ENCODE data around the gene RNPC3.
"Not testable (repeated sequence)": the region's sequence is repeated elsewhere in the genome, so short reads cannot be mapped to it uniquely, and the experiment has no call there.

RNPC3 gene

DNA sequence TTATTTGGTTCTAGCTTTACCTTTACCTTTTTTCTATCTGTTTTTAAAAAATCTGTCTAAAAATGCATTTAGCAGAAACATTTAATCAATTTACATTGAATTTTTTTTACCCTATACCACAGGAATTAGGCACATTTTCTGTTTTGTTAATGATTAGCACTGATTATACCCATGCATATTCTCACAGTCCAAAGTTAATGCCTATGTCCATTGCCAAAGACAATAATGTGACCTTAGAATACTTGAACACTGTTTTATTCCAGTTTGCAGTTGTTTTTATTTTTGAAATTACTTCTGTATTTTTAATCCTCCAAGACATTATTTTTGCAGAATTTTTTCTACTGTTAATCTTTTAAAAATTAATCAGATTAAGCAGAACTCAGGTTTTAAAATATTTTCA is 34.9 kb downstream of the RNPC3 start:
- no peak for DNase-seq (ENCODE audit: low spot score)

DNA sequence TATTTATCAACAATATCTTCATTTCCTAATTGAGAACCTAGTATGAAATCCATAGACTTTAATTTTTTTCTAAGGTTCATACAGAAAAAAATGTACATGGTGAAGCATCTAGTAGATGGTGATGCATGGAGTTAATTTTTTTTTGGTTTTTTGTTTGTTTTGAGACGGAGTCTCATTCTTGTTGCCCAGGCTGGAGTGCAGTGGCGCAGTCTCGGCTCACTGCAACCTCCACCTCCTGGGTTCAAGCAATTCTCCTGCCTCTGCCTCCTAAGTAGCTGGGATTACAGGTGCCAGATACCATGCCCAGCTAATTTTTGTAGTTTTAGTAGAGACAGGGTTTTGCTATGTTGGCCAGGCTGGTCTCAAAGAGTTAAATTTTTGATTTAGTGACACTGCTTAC is 35.6 kb downstream of the RNPC3 start:
- DNase-seq (ENCODE audit: low spot score) = not testable (repeated sequence)

DNA sequence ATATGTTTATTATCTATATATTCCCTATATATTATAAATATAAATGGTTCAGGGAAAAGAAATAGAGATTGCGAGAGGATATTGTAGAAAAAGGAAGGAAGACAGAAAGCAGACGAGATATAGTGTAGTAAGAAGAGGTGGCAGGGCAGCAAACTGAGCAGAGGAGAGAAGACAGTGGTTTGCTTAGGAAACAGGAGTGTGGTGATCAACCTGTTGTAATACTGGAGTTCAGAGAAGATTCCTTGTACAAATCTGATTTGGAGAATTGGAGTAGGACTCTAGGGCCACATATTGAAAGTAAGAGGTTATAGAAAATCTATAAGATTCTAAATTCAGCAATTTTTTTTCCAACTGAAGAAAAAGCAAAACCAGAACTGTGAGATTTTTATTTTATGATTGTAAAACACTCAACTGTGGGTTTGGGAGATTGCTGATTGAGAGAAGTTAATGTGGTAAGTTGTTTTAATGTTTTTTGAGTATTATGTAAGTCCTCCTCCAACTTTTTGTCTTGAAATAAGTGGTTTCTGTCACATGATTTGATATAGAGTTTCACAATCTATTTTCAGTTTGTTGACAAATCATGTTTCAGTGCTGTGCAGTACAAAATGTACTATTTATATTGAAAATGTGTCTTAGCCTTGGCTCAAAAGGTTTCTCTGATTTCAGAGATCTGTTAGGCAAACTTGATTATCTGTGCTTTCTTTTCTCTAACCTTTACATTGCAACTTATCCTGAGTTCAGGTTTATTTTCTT is 36.3 kb downstream of the RNPC3 start:
- no peak for DNase-seq (ENCODE audit: low spot score)

DNA sequence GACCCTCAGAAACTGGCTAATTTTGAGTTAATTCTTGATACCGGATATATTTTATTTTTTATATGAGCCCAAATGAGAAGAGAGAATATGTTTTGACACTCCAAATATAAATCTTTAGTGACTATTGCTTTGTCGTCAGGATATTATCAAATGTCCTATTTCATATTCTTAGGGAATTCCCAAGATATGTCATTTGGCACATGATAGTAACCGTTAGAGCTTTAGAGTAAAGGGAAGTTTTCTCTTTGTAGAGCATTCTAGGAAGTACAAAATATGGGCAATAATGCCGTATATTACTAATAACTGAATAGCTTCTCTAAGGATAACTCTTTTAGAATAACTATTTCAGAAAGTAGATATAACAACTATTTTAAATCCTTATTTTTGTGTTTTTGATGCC is 37.6 kb downstream of the RNPC3 start:
- no peak for DNase-seq (ENCODE audit: low spot score)

DNA sequence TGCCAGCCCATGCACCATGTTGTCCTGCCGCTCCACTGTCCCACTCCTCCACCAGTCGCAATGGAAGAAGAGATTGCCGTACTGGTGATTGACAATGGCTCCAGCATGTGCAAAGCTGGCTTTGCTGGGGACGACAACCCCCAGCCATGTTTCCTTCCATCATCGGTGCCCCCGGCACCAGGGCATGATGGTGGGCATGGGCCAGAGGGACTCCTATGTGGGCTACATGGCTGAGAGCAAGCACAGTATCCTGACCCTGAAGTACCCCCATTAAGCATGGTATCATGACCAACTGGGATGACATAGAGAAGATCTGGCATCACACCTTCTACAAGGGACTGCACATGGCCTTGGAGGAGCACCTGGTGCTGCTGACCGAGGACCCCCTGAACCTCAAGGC is 44.0 kb downstream of the RNPC3 start:
- DNase-seq (ENCODE audit: low spot score) = no peak

DNA sequence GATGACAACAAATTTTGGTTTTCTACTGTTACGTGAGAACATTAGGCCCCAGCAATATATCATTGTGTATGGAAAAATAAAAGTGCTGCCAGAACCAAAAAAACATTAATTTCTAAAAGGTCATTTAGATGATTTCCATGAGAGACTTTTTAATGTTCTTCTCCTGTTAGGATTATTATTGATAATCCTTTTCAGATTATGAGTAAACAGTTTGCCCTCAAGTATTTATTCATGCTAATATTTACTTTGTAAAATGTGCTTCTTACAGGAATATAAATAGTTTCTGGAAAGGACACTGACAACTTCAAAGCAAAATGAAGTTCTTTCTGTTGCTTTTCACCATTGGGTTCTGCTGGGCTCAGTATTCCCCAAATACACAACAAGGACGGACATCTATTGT is 45.8 kb downstream of the RNPC3 start, which contains the start of gene AMY2B:
Gene AMY2B (plus strand): TSS at position 301 of the 400 bp plus-strand sequence. CDS start 14 bp downstream, at position 315.
- DNase-seq (ENCODE audit: low spot score) = not testable (repeated sequence)

DNA sequence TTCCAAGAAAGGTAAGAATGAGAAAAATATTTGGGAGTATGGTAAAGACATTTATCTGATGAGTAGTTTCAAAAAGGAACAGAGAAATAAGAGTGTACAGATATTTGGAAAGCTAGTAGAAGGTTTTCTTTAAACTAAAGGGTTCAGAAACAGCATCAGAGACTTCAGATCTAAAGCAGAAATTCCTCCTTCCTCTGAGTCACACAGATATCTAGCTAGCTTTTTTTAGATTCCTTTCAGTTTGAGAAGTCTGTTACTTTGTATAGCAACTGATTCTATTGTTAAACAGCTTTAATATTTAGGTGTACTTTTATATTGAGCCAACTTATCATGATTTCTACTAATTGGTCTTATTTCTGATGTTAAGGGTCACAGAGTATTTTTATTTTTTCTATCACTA is 50.6 kb downstream of the RNPC3 start:
- no peak for DNase-seq (ENCODE audit: low spot score)

DNA sequence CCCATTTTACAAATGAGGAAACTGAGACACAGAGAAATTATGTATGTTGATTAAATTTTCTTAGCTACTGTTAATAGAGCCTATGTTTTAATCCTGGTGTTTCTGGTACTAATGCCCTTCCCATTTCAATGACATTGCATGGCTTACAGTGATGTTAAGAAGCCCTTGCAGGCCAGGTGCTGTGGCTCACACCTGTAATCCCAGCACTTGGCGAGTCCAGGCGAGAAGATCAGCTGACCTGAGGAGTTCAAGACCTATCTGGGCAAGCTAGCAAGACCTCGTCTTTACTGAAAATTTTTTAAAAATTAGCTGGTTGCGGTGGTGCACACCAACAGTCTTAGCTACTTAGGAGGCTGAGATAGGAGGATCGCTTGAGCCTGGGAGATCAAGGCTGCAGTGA is 51.3 kb downstream of the RNPC3 start:
- DNase-seq (ENCODE audit: low spot score) = not testable (repeated sequence)

DNA sequence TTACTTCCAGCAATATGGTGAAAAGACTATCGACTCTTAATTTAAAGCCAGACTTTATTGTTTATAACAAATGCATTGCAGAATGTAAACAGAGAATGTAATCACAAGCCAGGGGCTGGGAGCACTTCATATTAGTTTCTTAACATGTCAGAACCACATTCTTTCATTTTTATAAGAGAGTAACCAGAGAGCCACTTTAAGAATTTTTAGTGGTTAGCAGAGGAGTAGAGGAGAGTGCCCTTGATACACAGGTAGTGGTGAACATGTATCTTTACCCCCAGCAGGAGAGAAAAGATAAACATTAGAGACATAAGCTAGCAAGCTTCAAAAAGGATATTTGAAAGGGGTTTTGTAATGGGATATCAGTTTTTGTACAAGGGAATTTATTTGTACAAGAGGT is 57.0 kb downstream of the RNPC3 start:
- DNase-seq (ENCODE audit: low spot score) = no peak

DNA sequence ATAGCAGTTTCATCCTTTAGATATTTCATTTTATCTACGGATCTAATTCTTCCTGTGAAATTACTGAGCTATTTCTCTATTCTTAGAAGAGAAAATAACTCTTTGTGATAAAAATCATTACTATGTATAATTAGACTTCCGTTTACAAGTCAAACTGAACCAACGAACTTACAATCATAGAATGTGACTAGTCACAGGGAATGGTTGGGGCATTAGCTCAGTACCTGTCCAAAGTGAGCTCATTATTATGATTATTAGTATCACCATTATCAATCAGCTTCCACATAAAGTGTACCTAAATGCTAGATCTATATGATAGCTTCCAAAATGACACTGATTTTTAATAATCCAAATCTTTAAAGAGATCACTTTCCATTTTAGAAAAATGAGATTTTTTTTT is 58.4 kb downstream of the RNPC3 start:
- DNase-seq (ENCODE audit: low spot score) = no peak

DNA sequence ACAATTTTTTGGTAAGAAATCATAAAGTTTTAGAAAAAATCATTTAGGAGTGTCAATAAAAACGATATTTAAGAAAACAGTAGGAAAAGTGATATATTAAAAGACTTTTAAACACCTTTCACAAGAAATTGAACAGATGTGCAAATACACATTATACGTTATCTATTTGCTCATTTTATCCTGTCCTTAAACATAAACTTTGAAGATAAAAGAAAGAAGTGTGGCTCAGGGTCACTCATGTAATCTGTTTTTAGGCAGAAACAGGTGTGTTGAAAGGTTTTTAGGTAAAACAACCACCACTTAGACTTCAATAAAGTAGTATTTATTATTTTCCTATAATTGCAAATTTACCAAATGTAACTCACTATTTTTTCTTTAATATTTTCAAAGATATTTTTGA is 59.0 kb downstream of the RNPC3 start:
- DNase-seq (ENCODE audit: low spot score) = no peak

DNA sequence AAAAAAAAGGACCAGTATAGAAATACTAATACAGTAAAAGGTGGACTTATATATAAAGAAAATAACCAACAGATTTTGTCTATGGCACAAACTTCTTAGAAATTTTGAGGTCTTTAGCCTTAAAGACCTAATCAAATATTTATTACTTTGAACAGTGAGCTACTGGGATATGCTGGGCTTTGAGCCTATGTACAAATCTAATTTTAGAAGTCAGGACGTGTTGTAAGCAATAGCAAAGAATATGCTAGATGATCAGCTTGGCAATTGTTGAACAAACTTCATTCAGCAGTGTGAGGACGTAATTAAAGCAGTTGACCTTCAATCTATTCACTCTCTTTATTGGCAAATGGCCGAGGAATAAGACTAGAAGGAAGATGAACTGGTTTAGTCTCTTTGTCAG is 77.2 kb downstream of the RNPC3 start:
- not testable (repeated sequence) for DNase-seq (ENCODE audit: low spot score)

All from hepatic stellate cell (primary cell).